22Rv1 (cell line): ENCODE results near the gene GATA2.

ENCODE experiments used
- ZFX ChIP-seq: fragments of 450-650 bp; IDR thresholded peaks from 2 replicates; pipeline ENCODE4 v1.6.1; 2017; ENCODE audit warnings: antibody characterized with exemption, borderline replicate concordance
- TF ChIP-seq, protein P1 (sequence below): fragments of 450-650 bp; IDR thresholded peaks from 2 replicates; pipeline ENCODE4 v1.5.1; 2017; ENCODE audit warnings: mild to moderate bottlenecking

GRCh38 chr3:128455116-128455515 is 37.9 kb downstream of the GATA2 start:
- TF ChIP-seq, protein P1, sequence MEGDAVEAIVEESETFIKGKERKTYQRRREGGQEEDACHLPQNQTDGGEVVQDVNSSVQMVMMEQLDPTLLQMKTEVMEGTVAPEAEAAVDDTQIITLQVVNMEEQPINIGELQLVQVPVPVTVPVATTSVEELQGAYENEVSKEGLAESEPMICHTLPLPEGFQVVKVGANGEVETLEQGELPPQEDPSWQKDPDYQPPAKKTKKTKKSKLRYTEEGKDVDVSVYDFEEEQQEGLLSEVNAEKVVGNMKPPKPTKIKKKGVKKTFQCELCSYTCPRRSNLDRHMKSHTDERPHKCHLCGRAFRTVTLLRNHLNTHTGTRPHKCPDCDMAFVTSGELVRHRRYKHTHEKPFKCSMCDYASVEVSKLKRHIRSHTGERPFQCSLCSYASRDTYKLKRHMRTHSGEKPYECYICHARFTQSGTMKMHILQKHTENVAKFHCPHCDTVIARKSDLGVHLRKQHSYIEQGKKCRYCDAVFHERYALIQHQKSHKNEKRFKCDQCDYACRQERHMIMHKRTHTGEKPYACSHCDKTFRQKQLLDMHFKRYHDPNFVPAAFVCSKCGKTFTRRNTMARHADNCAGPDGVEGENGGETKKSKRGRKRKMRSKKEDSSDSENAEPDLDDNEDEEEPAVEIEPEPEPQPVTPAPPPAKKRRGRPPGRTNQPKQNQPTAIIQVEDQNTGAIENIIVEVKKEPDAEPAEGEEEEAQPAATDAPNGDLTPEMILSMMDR = no peak
- TF ChIP-seq ZFX = no peak
